Stimulated activated CD4-positive, alpha-beta T cell treated with anti-CD3 and anti-CD28 coated beads, Interleukin-15, amount 100 ng/mL, for 24 hours (primary cell): ENCODE data around the gene RMND5B.
"Not testable (repeated sequence)": the region's sequence is repeated elsewhere in the genome, so short reads cannot be mapped to it uniquely, and the experiment has no call there.

Experiments used
- DNase-seq: peaks from one replicate; pipeline ENCODE4 v3.0.0-alpha.2; 2020

RMND5B gene, protein sequence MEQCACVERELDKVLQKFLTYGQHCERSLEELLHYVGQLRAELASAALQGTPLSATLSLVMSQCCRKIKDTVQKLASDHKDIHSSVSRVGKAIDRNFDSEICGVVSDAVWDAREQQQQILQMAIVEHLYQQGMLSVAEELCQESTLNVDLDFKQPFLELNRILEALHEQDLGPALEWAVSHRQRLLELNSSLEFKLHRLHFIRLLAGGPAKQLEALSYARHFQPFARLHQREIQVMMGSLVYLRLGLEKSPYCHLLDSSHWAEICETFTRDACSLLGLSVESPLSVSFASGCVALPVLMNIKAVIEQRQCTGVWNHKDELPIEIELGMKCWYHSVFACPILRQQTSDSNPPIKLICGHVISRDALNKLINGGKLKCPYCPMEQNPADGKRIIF

GRCh38 chr5:178130576-178131445, at the start of gene RMND5B:
Gene RMND5B (plus strand): TSS chr5:178131014. CDS start chr5:178138120, 7,106 bp downstream.
- peak; percentile 91 for DNase-seq

GRCh38 chr5:178081571-178082243, 49.1 kb upstream of the RMND5B start:
- no peak for DNase-seq

GRCh38 chr5:178083922-178084321, 46.9 kb upstream of the RMND5B start:
- DNase-seq, result no peak

DNA sequence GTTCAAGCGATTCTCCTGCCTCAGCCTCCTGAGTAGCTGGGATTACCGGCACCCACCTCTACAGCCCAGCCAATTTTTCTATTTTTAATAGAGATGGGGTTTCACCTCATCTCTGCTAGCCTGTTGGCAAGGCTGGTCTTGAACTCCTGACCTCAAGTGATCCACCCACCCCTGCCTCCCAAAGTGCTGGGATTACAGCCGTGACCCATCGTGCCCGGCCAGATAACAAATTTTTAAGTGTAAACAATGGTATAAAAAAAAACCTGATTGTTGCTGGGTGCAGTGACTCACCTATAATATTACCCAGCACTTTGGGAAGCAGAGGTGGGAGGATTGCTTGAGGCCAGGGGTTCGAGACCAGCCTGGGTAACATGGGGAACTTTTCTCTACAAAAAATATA, 45.5 kb upstream of the RMND5B start:
- no peak for DNase-seq

DNA sequence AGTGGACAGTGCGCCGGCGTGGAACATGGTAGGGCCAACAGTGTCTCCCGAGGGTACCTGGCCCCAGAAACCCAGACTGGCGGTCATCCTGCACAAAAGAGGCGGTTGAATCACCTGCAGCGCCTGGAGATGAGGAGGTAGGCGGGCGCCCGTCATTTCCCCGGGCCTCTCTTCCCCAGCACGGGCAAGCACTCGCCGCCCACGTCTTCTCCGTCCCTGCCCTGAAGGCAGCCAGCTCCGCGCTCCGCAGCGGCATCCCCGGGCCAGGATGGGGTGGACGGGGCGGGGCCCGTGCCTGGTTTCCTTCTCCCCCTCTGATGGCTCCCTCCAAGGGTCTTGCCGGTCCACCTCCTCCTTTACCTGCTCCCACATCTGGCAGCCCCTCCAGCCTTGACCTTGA, 44.5 kb upstream of the RMND5B start:
- DNase-seq, result no peak

- DNase-seq, result not testable (repeated sequence)
Measured at GRCh38 chr5:178087199-178087598, 43.6 kb upstream of the RMND5B start.

DNA sequence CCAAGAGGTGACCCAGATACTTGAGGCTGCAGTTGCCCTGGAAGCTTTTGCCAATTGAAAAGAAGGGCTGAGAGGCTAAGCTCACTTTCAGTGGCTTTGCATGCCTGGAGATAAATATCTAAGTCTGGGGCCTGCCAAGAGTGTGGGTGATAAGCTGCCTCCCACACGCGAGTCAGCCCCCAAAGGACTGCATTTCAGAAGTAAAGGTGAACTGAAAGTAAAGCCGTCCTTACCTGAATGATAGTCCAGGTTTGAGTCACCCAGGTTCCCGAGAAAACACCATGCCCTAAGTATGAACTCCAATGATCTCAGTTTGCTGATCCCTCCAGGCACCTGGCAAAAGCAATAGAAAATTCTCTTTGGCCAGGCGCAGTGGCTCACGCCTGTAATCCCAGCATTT, 40.0 kb upstream of the RMND5B start:
- peak; percentile 30 for DNase-seq

DNA sequence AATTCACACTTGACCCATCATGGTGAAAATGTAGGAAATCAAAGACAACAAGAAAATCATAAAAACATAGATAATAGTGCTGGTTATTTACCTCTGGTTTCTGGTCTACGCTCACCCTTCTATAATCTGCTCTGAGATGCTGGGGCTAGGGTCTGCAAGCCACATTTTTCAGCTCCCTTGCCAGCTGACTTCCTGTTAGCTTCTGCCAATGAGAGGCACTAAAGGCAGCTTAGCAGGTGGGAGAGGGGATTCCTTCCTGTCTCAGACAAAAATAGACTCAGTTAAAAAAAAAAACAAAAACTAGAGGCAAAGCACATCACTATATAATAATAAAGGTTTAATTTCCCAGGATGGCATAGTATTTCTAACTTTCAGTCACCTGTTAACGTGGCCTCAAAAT, 37.7 kb upstream of the RMND5B start:
- no peak for DNase-seq

DNA sequence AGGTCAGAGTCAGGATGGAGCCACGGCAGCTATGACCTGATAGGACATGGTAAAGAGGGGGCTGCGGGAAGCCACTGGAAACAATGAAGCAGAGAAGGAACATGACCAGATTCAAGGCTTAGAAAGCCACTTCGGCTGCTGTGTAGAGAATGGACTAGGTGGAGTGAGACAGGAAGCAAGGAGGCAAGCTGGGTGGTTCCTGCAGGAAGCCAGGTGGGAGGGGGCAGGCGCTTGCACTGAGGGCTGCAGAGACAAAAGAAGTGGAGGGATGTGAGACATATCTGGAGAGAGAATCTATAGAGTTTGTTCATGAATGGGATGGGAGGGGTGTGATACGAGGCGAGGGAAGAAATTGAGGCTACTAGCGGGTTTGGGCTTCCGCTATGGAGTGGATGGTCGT, 36.5 kb upstream of the RMND5B start:
- DNase-seq, result peak; percentile 20

DNA sequence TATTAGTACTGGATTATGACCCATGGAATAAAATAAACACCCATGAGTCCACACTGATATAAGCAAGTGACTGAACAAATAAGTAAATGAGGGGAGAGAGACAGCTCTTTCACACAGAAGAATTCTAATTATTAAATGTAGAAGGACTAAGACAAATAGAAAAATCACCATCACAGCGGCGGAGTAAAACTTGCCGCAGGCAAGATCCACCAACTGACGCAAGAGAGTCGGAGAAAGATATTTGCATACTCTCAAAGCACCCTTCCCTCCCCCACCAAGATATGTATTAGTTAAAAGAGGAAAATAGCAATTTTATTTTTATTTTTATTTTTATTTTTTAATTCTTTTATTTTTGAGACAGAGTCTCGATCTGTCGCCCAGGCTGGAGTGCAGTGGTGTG, 32.1 kb upstream of the RMND5B start:
- DNase-seq, result no peak

GRCh38 chr5:178103612-178104011, 27.2 kb upstream of the RMND5B start:
- no peak for DNase-seq

GRCh38 chr5:178104492-178104891, 26.3 kb upstream of the RMND5B start:
- no peak for DNase-seq

- DNase-seq, result no peak
Measured at GRCh38 chr5:178106086-178106485, 24.7 kb upstream of the RMND5B start.

GRCh38 chr5:178106556-178107239, 24.1 kb upstream of the RMND5B start:
- DNase-seq, result no peak

DNA sequence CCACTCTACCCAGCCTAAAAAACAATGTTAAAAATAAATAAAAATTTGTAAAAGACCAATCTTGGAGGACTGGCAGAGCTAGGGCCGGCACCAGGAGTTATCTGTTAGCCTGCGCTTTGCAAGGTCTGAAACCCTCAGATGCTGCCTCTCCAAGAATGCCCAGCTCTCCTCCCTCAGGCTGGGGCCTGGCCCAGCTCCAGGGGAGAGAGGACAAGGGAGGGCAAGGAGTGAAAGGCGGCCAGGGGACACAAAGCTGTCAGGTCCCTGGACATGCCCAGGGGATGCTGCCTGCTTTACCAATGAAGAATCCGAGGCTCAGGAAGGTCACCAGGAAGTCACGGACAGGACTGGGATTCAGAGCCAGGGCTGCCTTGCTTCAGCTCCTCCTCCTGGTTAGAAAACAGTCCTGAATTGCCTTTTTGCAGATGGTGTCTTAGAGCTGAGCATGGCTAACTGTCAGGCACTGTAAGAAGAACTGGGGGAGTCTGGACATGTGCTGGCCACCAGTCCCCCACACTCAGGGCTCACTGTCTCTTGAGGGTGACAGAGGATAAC, 23.0 kb upstream of the RMND5B start:
- DNase-seq, result no peak

DNA sequence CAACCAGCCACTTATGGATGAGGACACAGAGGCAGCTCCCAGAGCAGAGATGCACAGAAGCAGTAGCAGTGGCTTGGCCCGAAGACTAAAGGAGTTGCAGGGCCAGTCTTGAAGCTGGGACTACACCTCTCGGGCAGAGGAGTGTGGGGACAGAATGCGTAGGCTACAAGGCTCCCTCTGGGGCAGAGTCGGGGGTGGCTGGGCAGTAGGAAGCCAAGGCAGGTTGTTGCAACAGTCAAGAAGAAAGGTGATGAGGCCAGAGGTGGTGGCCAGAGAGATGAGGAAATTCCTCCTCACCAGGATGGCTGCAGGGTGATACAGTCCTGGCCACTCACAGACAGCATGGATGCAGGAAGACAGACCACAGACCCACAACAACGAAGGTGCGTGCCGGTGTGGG, 22.4 kb upstream of the RMND5B start:
- DNase-seq, result no peak

DNA sequence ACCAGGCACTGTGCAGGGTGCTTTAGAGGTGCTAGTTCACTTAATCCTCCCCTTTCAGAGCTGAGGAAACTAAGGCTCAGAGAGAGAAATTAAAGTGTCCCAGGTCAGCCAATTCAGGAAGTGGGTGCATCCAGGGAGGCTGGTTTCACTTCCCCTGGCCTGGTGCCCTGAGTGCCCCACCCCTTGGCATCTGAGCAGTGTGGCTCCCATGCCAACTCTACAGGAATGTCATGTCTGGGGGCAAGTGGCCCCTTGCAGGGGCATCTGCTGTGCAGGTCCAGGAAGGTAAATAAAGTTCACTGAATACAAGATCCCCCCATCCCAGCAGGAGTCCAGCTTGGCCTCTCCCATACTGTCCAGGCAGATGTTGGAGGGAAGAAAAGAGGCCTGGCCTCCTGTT, 21.8 kb upstream of the RMND5B start:
- DNase-seq, result no peak

DNA sequence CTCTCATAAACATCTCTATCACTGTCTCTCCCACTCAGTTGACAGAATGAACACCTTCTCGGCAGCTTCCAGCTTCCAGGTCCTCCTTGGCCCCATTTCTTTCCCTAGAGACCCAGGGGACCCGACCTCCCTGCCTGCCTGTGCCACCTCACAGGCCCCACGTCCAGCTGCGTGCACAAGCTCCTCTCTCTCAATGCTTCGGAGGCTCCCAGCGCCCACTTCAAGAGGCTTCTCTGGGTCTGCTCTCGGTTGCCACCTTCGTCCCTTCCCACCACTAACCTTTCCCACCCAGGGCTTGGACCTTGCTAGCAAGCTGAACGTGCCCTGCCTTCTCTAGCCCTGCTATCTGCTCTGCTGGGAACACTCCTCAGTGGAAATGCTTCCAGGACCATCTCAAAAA, 20.3 kb upstream of the RMND5B start:
- no peak for DNase-seq

GRCh38 chr5:178111925-178112324, 18.9 kb upstream of the RMND5B start:
- no peak for DNase-seq

GRCh38 chr5:178112545-178112944, 18.3 kb upstream of the RMND5B start:
- no peak for DNase-seq

DNA sequence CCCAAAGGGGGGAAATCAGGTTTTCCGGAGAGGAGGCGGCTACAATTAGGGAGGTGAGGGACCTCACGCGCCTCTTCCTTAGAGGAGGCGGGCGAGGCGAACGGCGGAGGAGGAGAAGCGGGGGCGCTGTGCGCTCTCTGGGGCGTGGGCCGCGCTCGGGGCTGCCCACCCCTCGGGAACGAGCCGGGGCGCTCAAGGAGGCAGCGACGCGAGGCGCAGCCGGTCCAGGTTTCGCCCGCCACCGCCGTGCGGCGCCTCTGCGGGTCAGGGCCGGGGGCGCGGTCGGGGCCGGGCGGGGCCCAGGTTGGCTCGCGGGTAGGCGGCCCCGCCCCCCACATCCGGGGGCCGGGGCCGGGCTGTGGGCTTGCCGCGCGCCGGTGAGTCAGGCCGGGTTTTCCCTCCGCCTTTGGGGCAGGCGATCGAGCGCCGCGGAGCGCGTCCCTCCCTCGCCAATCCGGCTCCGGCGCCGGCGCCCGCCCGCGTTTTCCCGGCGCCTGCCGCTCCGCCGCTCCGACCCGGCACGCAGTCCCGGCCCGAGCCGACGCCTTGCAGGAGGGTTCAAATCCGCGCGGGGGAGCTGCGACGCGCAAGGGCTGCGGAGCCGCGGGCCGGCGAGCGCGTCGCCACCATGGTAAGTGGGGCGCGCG, 17.6 kb upstream of the RMND5B start, which contains the start of gene N4BP3:
Gene N4BP3, plus strand, starts transcription at position 392 of the 647 bp plus-strand sequence. CDS start 6,052 bp downstream, outside the sequence.
- peak; percentile 92 for DNase-seq

DNA sequence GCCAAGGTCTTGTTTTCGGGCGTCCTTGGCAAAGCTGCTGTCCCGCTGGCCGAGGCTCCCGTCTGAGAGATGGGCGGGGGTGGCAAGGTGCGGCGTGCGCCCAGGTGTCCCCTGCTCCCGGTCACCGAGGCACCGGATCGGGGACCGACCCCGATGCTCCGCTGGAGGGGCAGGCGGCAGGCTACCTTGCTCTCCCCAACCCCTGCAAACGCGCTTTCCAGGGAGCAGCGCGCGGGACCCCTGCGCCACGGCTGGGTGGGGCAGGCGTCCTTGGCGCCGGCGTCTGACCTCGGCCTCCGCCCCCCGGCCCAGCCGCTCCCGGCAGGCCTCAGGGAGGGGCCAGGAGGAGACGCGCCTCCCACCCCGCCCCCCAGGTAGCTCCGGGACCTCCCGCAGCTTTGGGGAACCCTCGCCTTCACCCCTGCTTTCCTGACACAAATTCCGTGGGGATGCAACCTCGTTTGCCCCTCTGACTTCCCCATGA, 16.9 kb upstream of the RMND5B start:
- peak; percentile 46 for DNase-seq
